COR-L47 (cell line): ENCODE results near the gene TUBA1A.
"Not testable (repeated sequence)": the region's sequence is repeated elsewhere in the genome, so short reads cannot be mapped to it uniquely, and the experiment has no call there.

ENCODE experiments used
- DNase-seq: peaks from one replicate; lab custom pipeline; 2025; lab: John Stamatoyannopoulos, UW

The TUBA1A gene

GRCh38 chr12:49188916-49189367 lies at the start of gene TUBA1A:
Gene TUBA1A (minus strand): TSS chr12:49189080. CDS start chr12:49188979, 101 bp downstream.
- DNase-seq: peak; percentile 99

GRCh38 chr12:49236423-49236822 lies 47.5 kb upstream of the TUBA1A start:
- no peak for DNase-seq

GRCh38 chr12:49233842-49234526 lies 45.1 kb upstream of the TUBA1A start:
- DNase-seq: peak; percentile 93

DNA sequence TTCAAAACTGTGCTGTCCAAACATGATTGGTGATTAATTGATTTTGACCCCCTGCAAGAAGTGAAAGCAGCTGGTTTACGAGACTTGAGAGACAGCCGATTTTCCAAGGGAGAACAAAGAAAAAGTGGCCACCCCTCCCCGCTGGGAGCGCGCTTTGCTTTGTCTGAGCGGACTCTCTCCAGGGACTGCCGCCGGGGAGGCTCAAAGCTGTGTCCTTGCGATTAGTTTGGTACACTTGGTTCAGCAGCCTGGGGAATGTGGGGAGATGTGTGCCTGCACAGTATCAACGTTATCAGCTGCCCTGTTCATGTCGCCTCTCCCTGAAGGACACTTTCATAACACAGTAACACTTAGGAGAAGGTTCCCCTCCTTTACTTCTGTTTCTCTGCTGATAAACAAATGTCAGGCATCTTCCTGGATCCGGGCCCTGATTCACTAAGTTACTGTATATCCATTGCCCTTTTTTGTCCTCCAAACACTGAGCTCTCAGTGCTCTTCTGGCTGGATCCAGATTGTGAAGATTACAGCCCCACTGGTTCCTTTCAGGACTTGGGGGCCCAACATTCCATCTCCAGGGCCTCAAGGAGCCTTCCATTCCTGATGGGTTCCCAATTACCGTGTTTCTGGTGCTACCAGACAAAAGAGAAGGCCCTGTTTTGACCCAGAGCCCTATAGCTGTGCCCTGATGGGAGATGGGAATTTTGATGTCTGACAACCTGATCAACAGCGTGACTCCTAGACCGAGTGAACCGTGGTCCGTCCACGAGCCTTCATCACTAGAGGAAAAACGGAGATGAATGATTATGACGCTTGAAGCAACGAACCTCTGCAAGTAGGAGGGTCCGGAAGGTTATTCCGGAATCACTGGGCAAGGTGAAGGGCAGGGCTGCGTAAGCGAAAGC lies 44.3 kb upstream of the TUBA1A start:
- peak; percentile 93 for DNase-seq

- peak; percentile 59 for DNase-seq
Measured at GRCh38 chr12:49231878-49232655, 43.2 kb upstream of the TUBA1A start.

DNA sequence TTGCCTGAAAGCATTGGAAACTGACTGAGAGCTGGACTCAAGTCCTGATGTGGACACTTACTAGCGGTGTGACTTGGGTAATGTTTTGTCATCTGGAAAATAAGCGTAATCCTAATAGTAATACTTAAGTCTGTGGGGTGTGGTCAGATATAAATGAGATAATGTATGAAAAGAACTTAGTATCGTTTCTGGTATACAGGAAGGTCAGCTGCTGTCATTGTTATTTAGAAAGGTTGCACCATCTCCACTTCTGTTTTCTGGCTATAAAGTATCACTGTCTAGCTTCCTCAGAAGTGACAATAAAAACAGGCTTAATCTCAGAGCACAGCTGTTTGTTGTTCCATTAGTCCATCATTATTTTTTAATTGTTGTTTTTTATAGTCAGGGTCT lies 41.9 kb upstream of the TUBA1A start:
- no peak for DNase-seq

GRCh38 chr12:49230176-49230804 lies 41.4 kb upstream of the TUBA1A start:
- peak; percentile 47 for DNase-seq

GRCh38 chr12:49228653-49229052 lies 39.8 kb upstream of the TUBA1A start:
- no peak for DNase-seq

- peak; percentile 54 for DNase-seq
Measured at GRCh38 chr12:49227713-49228112, 38.8 kb upstream of the TUBA1A start.

DNA sequence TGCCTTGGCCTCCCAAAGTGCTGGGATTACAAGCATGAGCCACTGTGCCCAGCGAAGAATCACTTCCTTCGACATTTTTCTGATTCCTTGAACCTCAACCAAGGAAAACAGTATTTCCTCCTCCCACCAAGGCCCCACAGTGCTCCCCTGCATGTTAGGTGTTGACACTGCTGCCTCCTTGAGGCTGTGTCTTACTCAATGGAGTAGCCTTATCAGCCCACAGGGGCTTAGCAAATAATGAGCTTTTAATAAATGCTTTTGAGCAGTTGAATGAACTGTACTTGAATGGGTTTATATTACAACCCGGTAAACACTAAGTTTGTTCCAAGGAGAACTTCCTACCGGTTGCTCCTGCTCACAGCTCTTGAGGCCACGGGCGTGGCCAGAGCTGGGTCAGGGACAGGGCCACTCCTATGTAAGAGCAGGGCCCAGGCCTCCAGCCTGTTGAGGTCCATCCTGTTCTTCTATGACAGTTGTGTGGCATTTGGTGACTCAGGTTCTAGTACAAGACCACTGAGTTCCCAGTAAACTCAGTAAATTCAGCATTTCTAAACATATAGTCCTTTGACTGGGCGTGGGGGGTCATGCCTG lies 36.8 kb upstream of the TUBA1A start:
- no peak for DNase-seq

GRCh38 chr12:49223590-49224369 lies 34.9 kb upstream of the TUBA1A start:
- DNase-seq: no peak

- no peak for DNase-seq
Measured at GRCh38 chr12:49223122-49223521, 34.2 kb upstream of the TUBA1A start.

DNA sequence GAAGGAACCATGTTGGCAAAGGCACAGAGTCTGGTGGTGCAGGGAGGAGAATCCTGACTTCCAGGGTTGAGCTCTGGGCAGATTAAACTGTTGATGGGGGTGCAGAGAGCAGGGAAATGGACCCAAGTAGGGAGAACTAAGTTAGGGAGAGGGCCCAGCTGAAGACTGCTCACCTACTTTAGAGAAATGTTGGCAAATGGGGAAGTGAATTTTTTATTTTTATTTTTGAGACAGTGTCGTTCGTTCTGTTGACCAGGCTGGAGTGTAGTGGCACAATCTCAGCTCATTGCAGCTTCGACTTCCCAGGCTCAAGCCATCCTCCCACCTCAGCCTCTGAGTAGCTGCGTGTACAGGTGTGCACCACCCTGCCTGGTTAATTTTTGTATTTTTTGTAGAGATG lies 32.1 kb upstream of the TUBA1A start:
- DNase-seq: no peak

GRCh38 chr12:49219417-49220026 lies 30.6 kb upstream of the TUBA1A start:
- DNase-seq: no peak

DNA sequence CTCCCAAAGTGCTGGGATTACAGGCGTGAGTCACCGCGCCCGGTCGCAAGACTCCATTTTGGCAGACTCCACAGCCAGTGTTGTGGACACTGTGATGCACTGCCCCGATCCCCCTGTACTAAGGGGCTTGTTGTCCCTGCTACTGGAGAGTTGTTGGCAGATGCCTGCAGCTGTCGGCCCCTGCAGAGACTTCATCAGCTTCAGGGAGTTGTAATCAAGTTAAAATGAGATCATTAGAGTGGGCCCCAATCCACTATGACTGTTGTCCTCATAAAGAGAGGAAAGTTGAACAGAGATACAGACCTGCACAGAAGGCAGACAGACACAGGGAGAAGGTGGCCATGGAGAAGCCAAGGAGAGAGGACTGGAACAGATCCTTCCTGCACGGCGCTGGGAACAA lies 23.7 kb upstream of the TUBA1A start:
- no peak for DNase-seq

DNA sequence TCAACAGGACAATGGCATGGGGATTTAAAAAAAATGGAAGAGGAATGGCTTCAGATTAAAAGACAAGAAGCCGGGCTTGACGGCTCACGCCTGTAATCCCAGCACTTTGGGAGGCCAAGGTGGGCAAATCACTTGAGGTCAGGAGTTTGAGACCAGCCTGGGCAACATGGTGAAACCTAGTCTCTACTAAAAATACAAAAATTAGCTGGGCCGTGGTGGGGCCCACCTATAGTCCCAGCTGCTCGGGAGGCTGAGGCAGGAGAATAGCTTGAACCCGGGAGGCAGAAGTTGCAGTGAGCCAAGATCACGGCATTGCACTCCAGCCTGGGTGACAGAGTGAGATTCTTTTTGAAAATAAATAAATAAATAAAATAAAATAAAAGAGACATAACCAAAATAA lies 21.8 kb upstream of the TUBA1A start:
- DNase-seq: not testable (repeated sequence)

GRCh38 chr12:49208676-49209075 lies 19.8 kb upstream of the TUBA1A start:
- DNase-seq: no peak

GRCh38 chr12:49208146-49208545 lies 19.3 kb upstream of the TUBA1A start:
- DNase-seq: no peak

DNA sequence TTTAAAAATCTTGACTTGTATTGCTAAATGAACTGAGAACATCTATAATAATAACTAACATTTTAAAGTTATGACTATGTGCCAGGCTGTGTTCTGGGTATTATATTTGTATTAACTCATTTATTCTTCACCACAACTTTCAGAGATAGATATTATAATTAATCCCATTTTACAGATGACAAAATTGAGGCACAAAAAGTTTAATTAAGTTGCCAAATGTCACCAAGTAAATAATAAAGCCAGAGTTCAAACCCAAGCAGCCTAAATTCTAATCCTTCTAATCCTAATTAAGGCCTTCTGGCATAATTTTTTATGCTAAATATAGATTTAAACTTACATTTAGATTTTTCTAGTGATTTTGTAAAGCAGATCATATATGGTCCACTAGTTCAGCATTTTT lies 17.5 kb upstream of the TUBA1A start:
- DNase-seq: no peak

DNA sequence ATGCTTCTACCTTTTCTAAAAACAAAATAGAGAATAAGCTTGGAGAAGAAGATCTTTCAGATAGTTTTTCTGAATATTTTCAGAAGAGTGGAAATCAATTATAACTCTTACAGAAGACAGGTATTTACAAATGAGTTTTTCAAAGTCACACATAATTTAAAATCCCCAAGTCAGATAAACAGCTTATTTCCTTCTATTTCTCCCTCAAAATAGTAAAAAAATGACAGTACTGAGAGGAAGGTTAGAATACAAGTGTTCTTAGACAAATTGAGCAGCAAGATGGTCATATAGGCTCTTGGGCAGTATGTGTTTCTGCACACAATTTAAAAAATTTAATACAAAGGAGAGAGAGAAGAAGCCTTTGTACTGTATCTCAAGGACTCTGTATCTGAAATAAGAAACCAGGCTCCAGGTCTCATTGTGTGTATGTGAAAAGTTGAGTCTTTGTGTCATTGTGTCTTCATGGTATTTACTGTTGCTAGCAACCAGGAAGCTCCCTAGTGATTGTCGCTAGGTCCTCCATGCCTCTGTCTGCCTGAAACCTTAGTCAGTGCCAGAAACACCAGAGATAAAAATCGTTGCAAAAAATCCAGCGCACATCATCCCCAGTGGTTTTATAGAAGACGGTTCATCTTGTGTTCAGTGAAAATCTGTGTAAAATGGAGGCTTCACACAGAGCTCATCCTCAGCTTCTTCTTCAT lies 12.9 kb upstream of the TUBA1A start:
- peak; percentile 70 for DNase-seq
